Vagina (tissue), 2 donors: ENCODE measurements around the gene TMPRSS13. TPM values are rescaled to one million over a fixed set of nuclear protein-coding genes. Genes with fewer than 3 reads are reported as not detected.
"Not testable (repeated sequence)": the region's sequence is repeated elsewhere in the genome, so short reads cannot be mapped to it uniquely, and the experiment has no call there.

Experiments used
- DNase-seq, 2 donors: peaks; one replicate each; pipeline ENCODE4 v3.0.0-alpha.2; 2017; ENCODE audit errors: extremely low spot score in 2 of 2
- H3K27ac ChIP-seq: fragments of 200-600 bp; sonication (generic); one replicate; pipeline ENCODE4 v1.5.1; 2019
- H3K27me3 ChIP-seq: fragments of 200-600 bp; sonication (generic); one replicate; pipeline ENCODE4 v1.5.1; 2019
- H3K36me3 ChIP-seq, 2 donors: fragments of 200-600 bp; sonication (generic); one replicate each; pipeline ENCODE4 v1.5.1; 2017 to 2019
- H3K4me1 ChIP-seq: fragments of 200-600 bp; sonication (generic); one replicate; pipeline ENCODE4 v1.5.1; 2019
- H3K4me3 ChIP-seq, 2 donors: fragments of 200-600 bp; sonication (generic); 1 replicate in 1 of 2; 2 replicates in 1 of 2; pipeline ENCODE4 v1.5.1; 2016 to 2019
- H3K9me3 ChIP-seq: fragments of 200-600 bp; sonication (generic); one replicate; pipeline ENCODE4 v1.5.1; 2019
- CTCF ChIP-seq, 3 experiments: fragments of 450-650 bp in 2 of 3; fragments of 200-600 bp in 1 of 3; sonication (generic) in 1 of 3; IDR thresholded peaks; one replicate each; pipeline ENCODE4 v1.5.1; 2017 to 2019; ENCODE audit warnings: antibody characterized with exemption in 3 of 3, mild to moderate bottlenecking in 2 of 3, moderate library complexity in 2 of 3
- POLR2A ChIP-seq, 2 donors: fragments of 450-650 bp; IDR thresholded peaks; one replicate each; pipeline ENCODE4 v1.6.1; 2017; ENCODE audit warnings: antibody characterized with exemption in 2 of 2, mild to moderate bottlenecking in 2 of 2, moderate library complexity in 2 of 2
- POLR2AphosphoS5 ChIP-seq, 2 donors: sonication (generic); formaldehyde crosslinking; IDR thresholded peaks; one replicate each; pipeline ENCODE4 v1.9.0; 2017; ENCODE audit warnings: antibody characterized with exemption in 2 of 2, mild to moderate bottlenecking in 2 of 2, low read depth in 1 of 2; ENCODE audit not compliant: insufficient read depth in 1 of 2
- intact Hi-C: fragments of 100-400 bp; cut with DNase I; formaldehyde crosslinking; loops from one replicate; pipeline ENCODE4 v1.15.1; 2023
- total RNA-seq: library from RNA; depleted of rRNA; stranded (reverse); fragments of >200 nt; gene quantifications from one replicate; pipeline ENCODE4 v1.2.3, GENCODE V29; 2016

The TMPRSS13 gene
- total RNA-seq, 1 donor from 2014 or later: 9.6 TPM

GRCh38 chr11:117949062-117949461, 19.9 kb upstream of the TMPRSS13 start:
- DNase-seq: no peak
- TF ChIP-seq POLR2A (IDR thresholded peaks at IDR 0.05) (no peak), POLR2AphosphoS5 (IDR thresholded peaks at IDR 0.05; ENCODE audit: insufficient read depth in 1 of 2, low read depth in 1 of 2) (no peak), CTCF (IDR thresholded peaks at IDR 0.05) (no peak)
- intact Hi-C loops: loop anchor here (5.0 kb wide), 1 partner anchor 142 kb away; no protein-coding TSS in a partner anchor

GRCh38 chr11:117948466-117948865, 19.3 kb upstream of the TMPRSS13 start:
- H3K9me3 ChIP-seq, H3K4me3 ChIP-seq, H3K4me1 ChIP-seq, DNase-seq, H3K27ac ChIP-seq, H3K27me3 ChIP-seq, H3K36me3 ChIP-seq: not testable (repeated sequence)
- intact Hi-C loops: loop anchor here (5.0 kb wide), 1 partner anchor 141 kb away; no protein-coding TSS in a partner anchor

More at GRCh38 chr11:117949062-117949461, 19.9 kb upstream of the TMPRSS13 start:
- Histone ChIP-seq H3K27ac (no peak overlapping the region), H3K4me3 (no peak overlapping the region), H3K9me3 (no peaks in the 10 kb centered on the region), H3K27me3 (no peaks in the 10 kb centered on the region), H3K4me1 (no peaks in the 10 kb centered on the region), H3K36me3 (no peaks in the 10 kb centered on the region)

GRCh38 chr11:117947751-117948150, 18.5 kb upstream of the TMPRSS13 start:
- not testable (repeated sequence) for H3K4me3 ChIP-seq, H3K9me3 ChIP-seq, H3K27ac ChIP-seq, H3K27me3 ChIP-seq, H3K4me1 ChIP-seq, H3K36me3 ChIP-seq
- intact Hi-C loops: loop anchor here (2.0 to 5.0 kb wide), 2 partner anchors 105 to 140 kb away; no protein-coding TSS in a partner anchor
- DNase-seq: peak in 1 of 2 donors; percentile 47

- Histone ChIP-seq H3K9me3 (no peaks in the 10 kb centered on the region), H3K27me3 (no peaks in the 10 kb centered on the region), H3K4me3 (no peak overlapping the region), H3K4me1 (no peaks in the 10 kb centered on the region), H3K36me3 (no peaks in the 10 kb centered on the region), H3K27ac (no peak overlapping the region)
- intact Hi-C loops: loop anchor here (2.0 to 5.0 kb wide), 2 partner anchors 104 to 140 kb away; no protein-coding TSS in a partner anchor
- DNase-seq: peak in 1 of 2 donors; percentile 91
- TF ChIP-seq POLR2AphosphoS5 (IDR thresholded peaks at IDR 0.05; ENCODE audit: insufficient read depth in 1 of 2, low read depth in 1 of 2): peak in 1 of 2 donors; percentile 60
- peak; percentile 94 to 98 (median 95) for TF ChIP-seq CTCF (IDR thresholded peaks at IDR 0.05)
- no peak for TF ChIP-seq POLR2A (IDR thresholded peaks at IDR 0.05)
Measured at GRCh38 chr11:117946842-117947526, 17.8 kb upstream of the TMPRSS13 start.

- intact Hi-C loops: loop anchor here (2.0 to 5.0 kb wide), 2 partner anchors 103 to 139 kb away; no protein-coding TSS in a partner anchor
- Histone ChIP-seq H3K36me3 (no peaks in the 10 kb centered on the region), H3K27me3 (no peaks in the 10 kb centered on the region), H3K4me1 (no peaks in the 10 kb centered on the region), H3K4me3 (no peak overlapping the region), H3K9me3 (no peaks in the 10 kb centered on the region), H3K27ac (no peak overlapping the region)
- peak in 1 of 2 donors; percentile 54 for DNase-seq
- TF ChIP-seq CTCF (IDR thresholded peaks at IDR 0.05): no peak
- TF ChIP-seq POLR2AphosphoS5 (IDR thresholded peaks at IDR 0.05; ENCODE audit: insufficient read depth in 1 of 2, low read depth in 1 of 2): no peak
- TF ChIP-seq POLR2A (IDR thresholded peaks at IDR 0.05): no peak
Measured at GRCh38 chr11:117946156-117946841, 17.1 kb upstream of the TMPRSS13 start.
